AG10803 (cell line): ENCODE results near the gene CPE.

Experiments used
- DNase-seq: peaks from one replicate; pipeline ENCODE4 v3.0.0; 2010; ENCODE audit warnings: low read depth
- H3K4me3 ChIP-seq: 2 replicates; pipeline ENCODE4 v1.5.1; 2011; ENCODE audit warnings: mild to moderate bottlenecking, low read length, control low read depth
- TF ChIP-seq, protein P1 (sequence below): conservative IDR thresholded peaks from 2 replicates; pipeline ENCODE4 v1.5.1; 2011; ENCODE audit warnings: mild to moderate bottlenecking, low read length, control low read depth, inconsistent platforms

The CPE gene

DNA sequence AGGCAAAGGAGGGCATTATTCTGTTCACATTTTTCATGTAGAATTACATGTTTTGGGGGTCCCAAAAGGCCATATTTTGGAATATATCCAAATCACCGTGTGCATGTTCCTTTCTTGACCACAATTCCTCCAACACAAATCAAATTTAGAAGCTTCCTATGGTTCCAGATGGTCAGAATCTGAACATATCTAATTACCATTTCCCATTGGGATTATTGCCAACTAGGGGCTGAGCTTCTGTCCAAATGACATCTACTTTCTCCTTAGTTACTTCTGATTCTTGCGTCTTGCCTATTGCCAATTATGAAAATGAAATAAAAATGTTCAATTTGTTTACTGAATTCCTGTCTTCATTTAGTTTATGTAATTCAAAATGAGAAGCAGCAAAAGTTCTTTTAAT lies 163.7 kb downstream of the CPE start:
- DNase-seq, result no peak
- TF ChIP-seq, protein P1, sequence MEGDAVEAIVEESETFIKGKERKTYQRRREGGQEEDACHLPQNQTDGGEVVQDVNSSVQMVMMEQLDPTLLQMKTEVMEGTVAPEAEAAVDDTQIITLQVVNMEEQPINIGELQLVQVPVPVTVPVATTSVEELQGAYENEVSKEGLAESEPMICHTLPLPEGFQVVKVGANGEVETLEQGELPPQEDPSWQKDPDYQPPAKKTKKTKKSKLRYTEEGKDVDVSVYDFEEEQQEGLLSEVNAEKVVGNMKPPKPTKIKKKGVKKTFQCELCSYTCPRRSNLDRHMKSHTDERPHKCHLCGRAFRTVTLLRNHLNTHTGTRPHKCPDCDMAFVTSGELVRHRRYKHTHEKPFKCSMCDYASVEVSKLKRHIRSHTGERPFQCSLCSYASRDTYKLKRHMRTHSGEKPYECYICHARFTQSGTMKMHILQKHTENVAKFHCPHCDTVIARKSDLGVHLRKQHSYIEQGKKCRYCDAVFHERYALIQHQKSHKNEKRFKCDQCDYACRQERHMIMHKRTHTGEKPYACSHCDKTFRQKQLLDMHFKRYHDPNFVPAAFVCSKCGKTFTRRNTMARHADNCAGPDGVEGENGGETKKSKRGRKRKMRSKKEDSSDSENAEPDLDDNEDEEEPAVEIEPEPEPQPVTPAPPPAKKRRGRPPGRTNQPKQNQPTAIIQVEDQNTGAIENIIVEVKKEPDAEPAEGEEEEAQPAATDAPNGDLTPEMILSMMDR, result no peak

More for the DNA sequence above, 163.7 kb downstream of the CPE start:
- no peak overlapping the region for H3K4me3 ChIP-seq
